Measurements from ENCODE around the gene SHANK2.

Gene SHANK2

DNA sequence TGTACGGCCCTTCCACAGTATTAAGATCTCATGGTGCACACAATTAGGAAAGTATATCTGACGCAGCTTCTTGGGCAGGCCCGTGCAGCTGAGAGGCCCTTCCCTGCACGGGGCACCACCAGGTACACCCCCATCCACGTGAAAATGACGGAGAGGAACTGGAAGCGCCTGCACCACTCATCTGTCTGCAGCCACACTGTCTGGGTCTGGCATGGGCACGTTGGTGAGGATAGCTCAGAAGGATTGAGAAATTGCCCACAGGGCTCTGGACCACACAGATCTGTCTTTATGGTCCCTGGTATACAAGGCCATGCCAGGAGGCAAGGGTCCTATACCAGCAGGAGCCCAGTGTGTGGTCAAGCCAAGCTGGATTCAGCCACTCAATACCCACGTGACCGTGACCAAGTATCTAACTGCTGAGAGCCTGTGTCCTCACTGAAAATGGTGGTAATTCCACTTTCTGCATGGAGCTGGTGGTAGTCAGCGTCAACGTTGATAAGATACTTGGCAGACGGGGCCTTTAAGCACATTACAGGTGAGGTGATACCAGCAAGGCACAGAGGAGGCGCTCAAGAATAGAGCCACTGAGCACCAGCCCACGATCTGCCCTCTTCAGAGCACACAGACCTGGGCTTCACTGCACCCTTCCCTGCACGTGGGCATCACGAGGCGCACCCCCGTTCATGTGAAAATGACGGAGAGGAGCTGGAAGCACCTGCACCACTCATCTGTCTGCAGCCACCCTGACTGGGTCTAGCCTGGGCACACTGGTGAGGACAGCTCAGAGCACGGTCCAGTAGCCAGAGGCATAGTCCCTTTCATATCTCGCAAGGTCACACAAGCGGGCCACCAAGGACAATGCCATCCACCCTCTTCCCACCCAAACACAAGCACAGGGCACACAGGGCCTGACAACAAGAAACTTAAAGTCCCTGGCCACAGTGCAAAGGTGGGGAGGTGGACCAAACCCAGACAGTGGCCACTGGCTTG, 28.4 kb downstream of the SHANK2 start:
- no peak overlapping the region for H3K27ac ChIP-seq
- TF ChIP-seq CTCF (conservative IDR thresholded peaks at IDR 0.05) (no peak), ZFX (IDR thresholded peaks at IDR 0.05) (no peak)

DNA sequence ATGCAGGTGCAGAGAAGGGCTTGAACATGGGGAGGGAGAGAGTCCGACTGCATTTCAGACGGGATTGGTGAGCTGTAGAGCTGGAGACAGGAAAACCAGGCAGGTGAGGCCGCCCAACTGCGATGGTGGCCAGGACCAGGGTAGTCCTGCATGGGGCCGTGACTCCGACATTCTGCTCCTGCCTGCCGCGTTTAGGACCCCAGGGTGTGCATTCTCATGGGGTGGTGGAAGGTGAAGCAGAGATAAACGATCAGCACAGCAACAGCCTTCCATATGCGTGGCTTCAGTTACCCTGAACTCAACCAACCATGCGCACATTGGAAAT, 29.3 kb downstream of the SHANK2 start:
- TF ChIP-seq CTCF (conservative IDR thresholded peaks at IDR 0.05) (no peak), ZFX (IDR thresholded peaks at IDR 0.05) (no peak)
- no peak overlapping the region for H3K27ac ChIP-seq

DNA sequence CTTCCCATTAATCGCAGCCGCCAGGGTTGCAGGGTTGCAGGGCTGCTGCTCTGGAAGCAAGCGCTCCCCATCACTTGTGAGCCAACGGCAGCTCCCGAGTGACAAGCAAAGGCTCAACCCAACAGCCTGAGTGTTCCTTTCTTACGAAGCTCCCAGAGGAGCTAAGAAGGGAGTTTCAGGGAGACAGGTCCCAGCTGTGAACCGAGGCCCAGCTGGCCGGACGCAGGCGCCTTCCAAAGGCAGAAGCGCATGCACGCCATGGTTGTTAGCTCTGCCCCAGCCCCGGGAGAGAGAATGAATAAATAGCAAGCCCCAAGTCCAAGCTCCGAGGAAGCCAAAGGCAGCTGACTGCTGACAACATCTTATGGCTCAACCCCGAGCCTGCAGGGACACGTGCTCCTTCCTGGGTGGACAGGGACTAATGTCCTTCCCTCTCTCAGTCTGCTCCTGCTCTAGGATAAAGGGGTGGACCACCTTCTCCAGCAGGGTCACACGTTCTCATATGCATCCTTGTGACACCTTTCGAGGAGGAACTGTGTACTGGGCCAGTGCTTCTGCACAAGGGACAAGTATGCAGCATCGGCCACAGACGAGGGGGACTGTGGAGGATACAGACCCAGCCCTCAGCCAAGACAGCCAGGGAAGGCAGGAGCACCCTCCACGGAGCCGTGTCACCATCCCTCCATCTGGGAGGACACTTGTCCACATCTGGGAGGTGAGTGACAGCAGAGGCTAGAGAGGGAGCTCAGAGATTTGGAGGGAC, 29.9 kb downstream of the SHANK2 start:
- TF ChIP-seq CTCF (conservative IDR thresholded peaks at IDR 0.05): no peak
- TF ChIP-seq ZFX (IDR thresholded peaks at IDR 0.05): no peak
- no peak overlapping the region for H3K27ac ChIP-seq

DNA sequence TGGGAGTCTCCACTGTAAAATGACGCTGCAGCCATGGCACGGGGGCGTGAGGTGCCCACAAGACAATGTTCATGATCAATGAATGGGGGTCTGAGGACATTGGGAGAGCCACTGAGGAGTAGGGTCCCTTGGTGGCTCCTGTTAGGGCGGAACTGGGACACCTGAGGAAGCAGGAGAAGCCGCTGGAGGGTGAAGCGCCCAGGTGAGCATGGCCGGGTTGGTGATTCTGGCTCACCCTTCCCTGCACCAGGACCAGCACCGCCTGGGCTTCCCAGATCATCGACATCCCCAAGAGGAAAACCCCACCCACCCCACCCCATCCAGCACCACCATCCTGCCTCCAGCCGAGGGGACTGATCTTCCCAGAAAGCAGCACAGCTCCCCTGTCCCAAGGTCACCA, 30.6 kb downstream of the SHANK2 start:
- no peak overlapping the region for H3K27ac ChIP-seq
- TF ChIP-seq CTCF (conservative IDR thresholded peaks at IDR 0.05) (no peak), ZFX (IDR thresholded peaks at IDR 0.05) (no peak)

DNA sequence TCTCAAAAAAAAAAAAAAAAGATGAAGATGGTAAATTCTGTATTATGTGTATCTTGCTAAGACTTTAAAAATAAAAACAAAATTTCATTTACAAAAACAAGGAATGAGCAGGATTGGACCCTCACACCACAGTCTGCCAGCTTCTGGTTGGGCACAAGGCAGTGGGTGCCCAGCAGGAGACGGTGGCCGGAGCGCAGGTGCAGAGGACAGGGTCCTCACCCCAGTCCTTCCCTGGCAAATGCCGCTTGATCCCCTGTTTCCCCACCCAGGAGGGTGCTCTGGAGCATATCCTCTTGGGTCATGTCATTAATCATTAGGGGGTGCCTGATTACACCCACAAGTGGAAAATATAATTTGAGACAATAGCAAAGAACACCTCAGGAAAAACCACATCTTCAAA, 31.2 kb downstream of the SHANK2 start:
- no peak for TF ChIP-seq CTCF (conservative IDR thresholded peaks at IDR 0.05)
- no peak for TF ChIP-seq ZFX (IDR thresholded peaks at IDR 0.05)
- no peak overlapping the region for H3K27ac ChIP-seq

- no peak for TF ChIP-seq ZFX (IDR thresholded peaks at IDR 0.05)
- no peak for TF ChIP-seq CTCF (conservative IDR thresholded peaks at IDR 0.05)
- H3K27ac ChIP-seq: no peak overlapping the region
Observed at GRCh38 chr11:71218789-71219499, 33.4 kb downstream of the SHANK2 start.

Measured in C4-2B (cell line).